GM19239 (cell line): ENCODE data around the gene CCDC9B.

ENCODE experiments used
- DNase-seq: peaks from one replicate; pipeline ENCODE4 v3.0.0; 2011; ENCODE audit warnings: low spot score; ENCODE audit not compliant: insufficient read length
- FAIRE-seq: peaks from 2 replicates; lab custom pipeline; 2011; peaks lifted over from hg19 to GRCh38; lab: Jason Lieb, UNC

Gene CCDC9B

GRCh38 chr15:40333922-40334492, 6.7 kb downstream of the CCDC9B start:
- DNase-seq = no peak
- FAIRE-seq = peak; percentile 63

- no peak for DNase-seq
- no peak for FAIRE-seq
Measured at GRCh38 chr15:40332113-40332781, 8.5 kb downstream of the CCDC9B start.

GRCh38 chr15:40331637-40332036, 9.1 kb downstream of the CCDC9B start:
- FAIRE-seq (no peak), DNase-seq (no peak)

DNA sequence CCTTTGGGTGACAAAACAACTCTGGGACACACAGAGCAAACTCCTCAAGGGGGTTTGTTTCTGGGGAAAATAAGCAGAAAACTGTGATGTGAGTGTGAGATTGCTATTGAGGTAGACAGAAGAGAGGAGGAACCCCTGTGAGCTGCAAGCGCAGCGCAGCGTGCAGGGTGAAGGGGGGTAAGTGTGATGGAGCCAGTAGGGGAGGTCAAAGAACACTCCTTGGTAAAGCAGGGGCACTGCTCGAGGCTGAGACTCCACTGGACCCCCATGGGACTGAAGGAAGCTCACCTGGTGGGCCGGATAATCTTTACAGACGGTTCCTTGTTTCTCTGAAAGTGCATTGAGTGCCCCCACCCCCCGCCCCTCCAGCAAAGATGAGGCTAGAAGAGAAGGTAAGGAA, 9.7 kb downstream of the CCDC9B start:
- FAIRE-seq (no peak), DNase-seq (no peak)

DNA sequence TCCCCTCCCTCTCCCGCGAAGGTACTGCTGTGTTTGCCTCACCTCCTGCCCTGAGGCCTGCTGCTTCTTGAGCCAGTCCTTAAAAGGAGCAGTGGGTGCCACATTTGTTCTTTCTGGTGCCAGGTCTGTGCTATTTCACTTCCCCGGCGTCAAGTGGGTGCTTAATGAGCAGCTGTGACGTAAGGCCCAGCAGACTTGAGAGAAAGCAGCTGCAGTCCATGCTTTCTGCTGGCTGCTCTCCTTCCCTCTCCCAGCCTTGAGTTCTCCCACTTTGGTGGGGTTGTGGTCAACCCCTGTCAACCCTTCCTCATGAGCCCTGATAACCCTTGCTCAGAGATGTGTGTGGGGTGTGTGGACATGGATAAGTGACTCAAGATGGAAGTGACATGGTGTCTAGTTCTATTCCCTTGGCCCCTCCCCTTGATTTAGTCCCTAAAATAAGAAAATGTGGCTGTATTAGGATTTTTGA, 10.3 kb downstream of the CCDC9B start:
- DNase-seq (no peak), FAIRE-seq (no peak)

DNA sequence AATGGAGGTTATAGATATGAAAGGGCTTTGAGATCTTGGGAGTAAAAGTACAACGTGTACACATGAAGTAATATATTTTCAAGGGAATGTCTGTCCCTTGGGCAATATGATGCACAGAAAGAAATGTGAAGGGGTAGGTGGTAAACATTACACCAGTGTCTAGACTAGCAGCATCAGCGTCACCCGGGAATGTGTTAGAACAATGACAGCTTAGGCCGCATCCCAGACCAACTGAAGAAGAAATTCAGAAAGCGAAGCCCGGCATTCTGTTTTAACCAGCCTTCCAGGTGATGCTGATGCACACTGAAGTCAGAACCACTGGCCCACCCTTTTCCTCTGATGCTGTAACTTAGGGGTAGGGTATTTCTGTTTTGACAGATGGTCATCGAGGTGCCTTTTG, 10.9 kb downstream of the CCDC9B start:
- FAIRE-seq = no peak

GRCh38 chr15:40328751-40329150, 12.0 kb downstream of the CCDC9B start:
- DNase-seq = no peak
- FAIRE-seq = no peak

More for the DNA sequence above, 10.9 kb downstream of the CCDC9B start:
- DNase-seq = no peak

DNA sequence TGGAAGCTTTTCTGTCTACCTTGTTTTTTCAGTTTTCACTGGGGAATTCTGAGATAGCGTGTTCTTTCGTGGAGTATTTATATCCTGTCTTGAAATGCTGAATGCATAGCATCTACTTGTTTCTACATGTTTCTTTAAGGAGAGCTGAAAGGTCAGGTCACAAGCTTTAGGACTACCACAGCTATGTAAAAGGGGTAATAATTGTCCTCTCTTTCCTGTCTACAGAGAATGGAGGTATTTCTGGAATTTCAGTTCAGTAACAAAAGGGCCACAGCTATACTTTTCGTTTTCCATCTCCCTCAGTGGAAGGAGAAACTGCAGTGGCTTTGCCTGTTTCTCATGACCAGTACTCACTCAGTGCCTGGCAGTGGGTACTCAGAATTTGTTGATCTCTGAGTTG, 12.6 kb downstream of the CCDC9B start:
- FAIRE-seq = no peak
- DNase-seq = no peak

DNA sequence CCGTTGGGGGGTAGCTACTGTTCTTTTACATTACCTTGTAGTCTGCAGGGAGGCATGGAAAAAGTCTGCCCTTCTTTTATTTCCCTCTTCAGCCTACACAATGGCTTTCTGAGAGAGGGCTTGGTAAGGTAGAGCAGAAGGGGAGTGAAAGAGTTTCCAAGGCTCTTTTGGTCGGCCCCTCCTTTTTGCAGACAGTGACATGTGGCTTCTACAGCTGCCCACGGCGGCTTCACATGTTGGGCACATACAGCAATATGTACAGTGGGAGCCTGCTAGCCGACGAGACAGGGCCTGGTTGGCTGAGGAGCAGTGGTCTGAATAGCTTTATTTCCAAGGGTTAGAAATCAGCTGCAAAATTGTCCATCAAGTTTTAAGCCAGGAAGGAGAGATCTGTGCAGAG, 13.3 kb downstream of the CCDC9B start:
- FAIRE-seq = no peak
- DNase-seq = no peak

- DNase-seq = no peak
- FAIRE-seq = no peak
Measured at GRCh38 chr15:40325700-40326099, 15.0 kb downstream of the CCDC9B start.

- FAIRE-seq = no peak
- no peak for DNase-seq
Measured at GRCh38 chr15:40325188-40325587, 15.6 kb downstream of the CCDC9B start.

DNA sequence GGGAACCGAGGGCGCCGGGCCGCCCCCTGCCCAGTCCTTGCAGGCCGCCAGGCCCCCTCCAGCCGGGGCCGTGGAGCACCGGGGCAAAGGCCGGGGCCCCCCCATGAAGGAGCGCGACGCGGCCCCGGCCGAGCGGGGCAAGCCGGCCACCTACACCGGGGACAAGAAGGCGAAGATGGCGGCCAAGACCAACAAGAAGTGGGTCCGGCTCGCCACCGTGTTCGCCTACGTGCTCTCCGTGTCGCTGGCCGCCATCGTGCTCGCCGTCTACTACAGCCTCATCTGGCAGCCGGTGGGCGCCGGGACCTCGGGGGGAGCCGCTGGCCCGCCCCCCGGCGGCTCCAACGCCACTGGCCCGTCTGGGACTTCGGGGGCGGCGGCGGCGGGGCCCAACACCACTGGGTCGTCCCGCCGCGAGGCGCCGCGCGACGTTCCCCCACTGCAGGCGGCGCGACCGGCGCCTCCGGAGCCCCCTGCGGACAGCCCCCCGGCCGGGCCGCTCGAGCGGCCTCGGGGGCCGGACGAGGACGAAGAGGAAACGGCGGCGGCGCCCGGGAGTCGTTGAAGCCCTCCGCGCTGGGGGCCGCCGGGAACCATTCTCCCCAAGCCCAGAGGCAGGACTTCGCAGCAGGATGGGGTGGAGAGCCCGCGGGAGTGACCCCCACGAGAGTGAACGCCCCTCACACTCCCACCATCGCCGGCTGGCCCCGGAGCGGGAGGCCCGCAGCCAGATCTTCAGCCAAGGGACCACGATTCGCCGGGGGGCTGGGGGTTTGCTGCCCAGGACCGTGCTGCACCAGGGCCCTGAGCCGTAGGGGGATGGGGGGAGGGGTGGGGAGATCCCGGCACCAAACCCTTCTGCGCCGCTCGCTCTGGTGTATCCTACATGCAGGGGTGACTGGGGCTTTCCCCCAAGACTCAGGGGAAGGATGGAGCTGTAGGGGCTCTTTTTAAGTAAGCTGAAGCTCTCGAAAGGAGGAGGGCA, 16.5 kb downstream of the CCDC9B start:
- FAIRE-seq (peak; percentile 11), DNase-seq (no peak)

DNA sequence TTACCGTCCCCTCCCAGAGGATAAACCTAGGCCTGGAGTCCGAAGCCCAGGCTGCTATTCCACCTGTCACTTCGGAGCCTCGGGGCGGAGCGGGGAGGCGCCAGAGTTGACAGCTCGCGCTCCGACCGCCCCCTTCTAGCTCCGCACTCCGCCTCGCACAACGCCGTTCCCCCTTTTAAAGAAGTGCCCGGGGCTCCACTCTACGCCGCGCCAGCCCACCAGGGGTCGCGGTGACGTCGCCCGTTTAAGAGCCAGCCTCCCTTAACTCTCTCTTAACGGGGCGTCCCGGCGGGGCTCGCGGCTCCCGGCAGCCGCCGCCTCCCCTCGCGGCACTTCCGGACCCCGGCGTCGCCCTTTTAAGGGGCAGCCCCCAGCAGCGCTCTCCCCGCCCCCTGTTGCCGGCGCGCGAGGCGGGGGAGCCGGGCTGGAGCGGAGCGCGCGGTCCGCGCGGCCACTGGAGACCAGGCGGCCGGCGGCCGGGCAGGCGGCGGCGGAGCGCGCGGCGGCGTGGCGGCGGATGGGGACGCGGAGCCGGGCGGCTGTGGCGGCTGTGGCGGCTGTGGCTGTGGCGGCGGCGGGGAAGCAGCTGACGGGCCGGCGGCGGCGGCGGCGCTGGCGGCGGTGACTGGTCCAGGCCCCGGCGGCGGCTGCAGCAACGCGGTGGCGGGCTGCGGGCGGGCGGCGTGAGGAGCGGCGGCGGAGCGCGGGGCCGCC, 17.3 kb downstream of the CCDC9B start, which contains the start of gene INAFM2:
TSS of gene INAFM2 (plus strand) at position 454 of the 714 bp plus-strand sequence. CDS start 364 bp downstream, outside the sequence.
- FAIRE-seq = peak; percentile 82

DNA sequence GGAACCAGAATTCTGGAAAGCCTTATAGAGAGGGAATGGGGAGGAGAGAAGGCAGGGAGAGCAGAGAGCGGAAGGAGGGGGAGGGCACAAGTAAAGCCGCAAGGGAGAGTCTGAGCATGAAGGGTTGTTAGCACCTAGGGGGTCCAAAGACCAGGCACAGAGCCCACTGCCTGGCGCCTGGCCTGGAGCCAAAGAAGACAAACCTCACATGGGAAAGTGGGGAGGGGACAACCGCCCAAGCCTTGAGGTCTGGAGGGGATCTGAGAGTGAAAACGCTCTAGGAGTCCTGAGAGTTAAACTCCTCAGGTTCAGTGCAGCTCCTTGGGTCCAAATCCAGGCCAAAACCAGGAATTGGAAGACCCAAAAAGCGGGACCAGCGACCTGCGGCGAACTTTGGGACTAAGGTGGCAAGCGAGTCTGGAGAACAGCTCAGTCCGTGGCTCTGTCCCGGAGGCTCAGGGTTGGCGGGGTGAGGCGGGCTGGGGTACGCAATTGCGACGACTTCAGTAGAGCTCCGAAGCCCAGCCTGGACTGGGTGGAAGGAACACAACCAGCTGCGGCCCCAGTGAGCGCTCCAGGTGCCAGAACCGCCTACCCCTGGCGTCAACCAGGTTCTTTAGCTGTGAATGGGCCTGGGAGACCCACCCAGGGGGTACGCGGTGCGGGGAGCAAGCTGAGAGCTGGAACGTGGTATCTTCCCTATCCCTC, 18.1 kb downstream of the CCDC9B start:
- FAIRE-seq = no peak
- DNase-seq = no peak

More for the DNA sequence above, 17.3 kb downstream of the CCDC9B start, which contains the start of gene INAFM2:
- peak; percentile 100 for DNase-seq

GRCh38 chr15:40320931-40321371, 19.8 kb downstream of the CCDC9B start:
- DNase-seq = peak; percentile 62

DNA sequence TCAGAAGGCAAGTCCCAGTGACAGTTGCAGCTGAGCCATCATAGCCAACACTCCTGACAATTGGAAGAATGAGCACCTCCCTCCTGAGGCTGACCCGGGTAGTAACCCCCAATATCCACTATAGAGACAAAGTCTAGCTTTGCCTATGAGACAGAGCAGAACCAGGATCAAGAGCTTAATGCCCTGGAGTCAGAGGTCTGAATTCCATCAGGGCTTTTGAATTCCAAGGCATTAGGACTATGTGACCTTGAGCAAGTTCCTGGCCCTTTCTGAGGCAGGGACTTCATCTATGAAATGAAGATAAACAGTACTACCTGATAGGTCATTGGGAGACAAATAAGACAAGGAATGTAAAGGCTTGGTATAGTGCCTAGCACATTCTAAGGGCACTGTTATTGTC, 20.3 kb downstream of the CCDC9B start:
- FAIRE-seq = no peak

More at GRCh38 chr15:40320931-40321371, 19.8 kb downstream of the CCDC9B start:
- peak; percentile 90 for FAIRE-seq

DNA sequence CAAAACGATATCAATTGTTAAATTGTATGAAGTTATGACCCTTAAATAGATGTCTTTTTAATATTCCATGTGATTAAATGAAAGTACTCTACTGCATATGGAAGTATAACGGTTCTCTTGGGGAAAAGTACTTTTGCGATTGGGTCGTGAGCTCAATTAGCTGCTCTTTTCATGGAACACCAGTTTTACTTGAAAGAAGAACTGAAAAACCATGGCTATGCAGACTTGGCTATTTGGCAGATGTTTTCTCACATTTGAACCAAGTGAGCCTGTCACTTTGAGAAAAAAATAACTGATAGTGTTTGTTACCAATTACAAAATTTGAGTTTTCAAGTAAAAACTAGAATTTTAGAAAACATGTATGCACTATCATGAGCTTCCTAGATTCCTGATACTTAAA, 23.2 kb downstream of the CCDC9B start:
- DNase-seq (no peak), FAIRE-seq (no peak)

More for the DNA sequence above, 20.3 kb downstream of the CCDC9B start:
- no peak for DNase-seq

DNA sequence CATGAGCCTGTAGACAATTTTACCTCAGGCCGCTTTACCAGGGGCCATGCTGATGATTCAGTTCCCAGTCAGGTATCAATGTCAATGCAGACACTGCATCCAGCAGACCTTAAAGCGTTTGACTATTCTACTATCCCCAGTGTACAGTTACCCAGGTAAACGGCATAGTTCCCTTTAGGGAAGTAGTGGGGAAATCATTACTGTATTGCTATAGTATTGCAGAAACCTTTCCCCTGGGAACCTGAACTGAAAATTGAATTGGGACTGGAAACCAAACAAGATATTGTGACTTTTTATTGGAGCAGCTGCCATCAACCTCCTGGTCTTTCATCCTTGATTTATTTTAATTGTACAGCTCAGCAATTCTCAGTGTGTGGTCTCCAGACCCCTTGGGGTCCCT, 23.8 kb downstream of the CCDC9B start:
- FAIRE-seq = no peak
- DNase-seq = no peak

GRCh38 chr15:40314723-40315276, 25.9 kb downstream of the CCDC9B start:
- DNase-seq = no peak
- no peak for FAIRE-seq
